Aorta (tissue), 5 donors: ENCODE results near the gene PALM. TPM values are rescaled to one million over a fixed set of nuclear protein-coding genes. Genes with fewer than 3 reads are reported as not detected.
"Not testable (repeated sequence)": the region's sequence is repeated elsewhere in the genome, so short reads cannot be mapped to it uniquely, and the experiment has no call there.

Experiments
- ATAC-seq: fragments of 200-7000 bp; cut with Tn5 transposase; one replicate; pipeline ENCODE4 v1.9.1; 2022; ENCODE audit warnings: moderate library complexity; ENCODE audit not compliant: low FRiP score
- DNase-seq, 2 donors: peaks; one replicate each; pipeline ENCODE4 v3.0.0-alpha.2; 2020
- H3K27ac ChIP-seq, 2 donors: one replicate each; pipeline ENCODE4 v1.5.1; 2013; ENCODE audit warnings: low read length in 2 of 2, mild to moderate bottlenecking in 2 of 2, moderate library complexity in 2 of 2, control low read depth in 1 of 2, inconsistent platforms in 1 of 2, low read depth in 1 of 2
- H3K27me3 ChIP-seq, 2 donors: one replicate each; pipeline ENCODE4 v1.6.1; 2013; ENCODE audit warnings: control low read depth in 1 of 2, low read length in 1 of 2, mild to moderate bottlenecking in 1 of 2, moderate library complexity in 1 of 2; ENCODE audit not compliant: insufficient read depth in 2 of 2, control insufficient read depth in 1 of 2
- H3K36me3 ChIP-seq, 2 donors: one replicate each; pipeline ENCODE4 v1.6.1; 2013; ENCODE audit warnings: control low read depth in 1 of 2, low read length in 1 of 2, mild to moderate bottlenecking in 1 of 2; ENCODE audit not compliant: insufficient read depth in 2 of 2, control insufficient read depth in 1 of 2
- H3K4me1 ChIP-seq, 2 donors: one replicate each; pipeline ENCODE4 v1.6.1; 2013; ENCODE audit warnings: low read length in 2 of 2, control low read depth in 1 of 2, mild to moderate bottlenecking in 1 of 2, moderate library complexity in 1 of 2; ENCODE audit not compliant: insufficient read depth in 2 of 2, control insufficient read depth in 1 of 2
- H3K4me3 ChIP-seq, 2 donors: one replicate each; pipeline ENCODE4 v1.5.1; 2013; ENCODE audit warnings: low read length in 2 of 2, control low read depth in 1 of 2, mild to moderate bottlenecking in 1 of 2
- H3K9me3 ChIP-seq: one replicate; pipeline ENCODE4 v1.6.1; 2013; ENCODE audit warnings: mild to moderate bottlenecking, low read length; ENCODE audit not compliant: control insufficient read depth
- WGBS, 2 donors: extraction: QIAGEN DNeasy Blood & Tissue Kit; methylation state at CpG; one replicate each; pipeline ENCODE4 v1.1.7; 2013; 5-methylcytosine and 5-hydroxymethylcytosine counted together
- intact Hi-C, 2 donors: fragments of 100-400 bp; cut with DNase I; formaldehyde crosslinking; loops; one replicate each; pipeline versions ENCODE4 v1.14.2 to v1.15.0; 2022
- polyA plus RNA-seq, 2 donors: library from polyadenylated mRNA; stranded (reverse); fragments of 200-250 nt; gene quantifications; one replicate each; pipeline ENCODE4 v1.2.3, GENCODE V29; 2013
- total RNA-seq, 2 donors: library from RNA; stranded (reverse); fragmentation: NEBNext Ultra II Directional; extraction: Animal tissue kit (Norgen Biotek cat#: 25700); gene quantifications; one replicate each; pipeline ENCODE4 v1.2.1, GENCODE V29; 2021
- donor health status: healthy with polysubstance abuse.
- donor health status: Bipolar disorder and iron deficiency.
- donor health status: DM: no; HTN: no; CAD: no.
- donor health status: DM: no; HTN: no; CAD: no.
- donor health status: DM: yes; HTN: yes; CAD: no.

PALM gene
- total and polyA plus RNA-seq, 4 donors: 0.59 to 75.1 (median 15.0) TPM

DNA sequence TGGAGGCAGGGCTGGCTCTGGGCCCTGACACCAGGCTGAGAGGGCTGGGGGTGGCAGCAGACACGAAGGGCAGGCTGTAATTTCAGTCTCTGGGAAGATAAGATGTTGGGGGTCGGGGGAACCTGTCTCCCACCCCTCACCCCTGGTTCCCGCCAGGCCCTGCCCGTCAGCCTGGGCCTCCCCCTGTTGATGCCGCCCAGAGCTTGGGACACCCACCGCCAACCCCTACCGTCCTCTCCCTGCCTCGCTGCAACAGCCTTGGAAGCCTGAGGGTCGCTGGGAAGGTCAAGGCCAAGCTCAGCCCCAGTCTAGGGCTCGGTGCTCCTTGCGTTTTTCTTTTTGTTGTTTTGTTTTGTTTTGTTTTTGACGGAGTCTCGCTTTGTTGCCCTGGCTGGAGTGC, 14.5 kb downstream of the PALM start:
- no peak overlapping the region for H3K4me3 ChIP-seq
- H3K27ac ChIP-seq: no peak overlapping the region
- ATAC-seq (no peak), DNase-seq (peak in 1 of 2 donors; percentile 68)
- 88 to 90% methylated on average over 13 of the region's 13 CpGs for WGBS, 2 donors
- intact Hi-C loops: no loop called here
- no peaks in the 10 kb centered on the region for H3K27me3 ChIP-seq
- no peaks in the 10 kb centered on the region for H3K9me3 ChIP-seq
- H3K4me1 ChIP-seq: no peaks in the 10 kb centered on the region
- H3K36me3 ChIP-seq: no peaks in the 10 kb centered on the region

DNA sequence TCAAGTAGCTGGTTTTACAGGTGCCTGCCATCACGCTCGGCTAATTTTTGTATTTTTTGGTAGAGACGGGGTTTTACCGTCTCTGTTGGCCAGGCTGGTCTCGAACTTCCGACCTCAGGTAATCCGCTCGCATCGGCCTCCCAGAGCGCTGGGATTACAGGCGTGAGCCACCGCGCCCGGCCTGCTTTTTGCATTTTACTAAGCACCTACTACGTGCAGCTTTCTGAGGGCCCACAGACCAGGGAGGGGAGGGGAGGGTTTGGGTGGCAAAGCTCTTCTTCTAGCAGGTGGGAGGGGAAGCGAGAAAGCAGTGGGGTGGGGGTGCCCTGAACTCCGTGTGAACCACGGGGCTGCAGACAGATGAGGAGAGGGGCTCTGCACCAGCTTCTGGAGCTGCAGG, 15.0 kb downstream of the PALM start:
- Histone ChIP-seq H3K9me3 (no peaks in the 10 kb centered on the region), H3K36me3 (no peaks in the 10 kb centered on the region), H3K4me1 (no peaks in the 10 kb centered on the region), H3K27ac (no peak overlapping the region), H3K4me3 (no peak overlapping the region), H3K27me3 (no peaks in the 10 kb centered on the region)
- DNase-seq (peak in 1 of 2 donors; percentile 70), ATAC-seq (no peak)
- 91 to 93% methylated on average over 18 of the region's 18 CpGs for WGBS, 2 donors
- intact Hi-C loops: no loop called here

DNA sequence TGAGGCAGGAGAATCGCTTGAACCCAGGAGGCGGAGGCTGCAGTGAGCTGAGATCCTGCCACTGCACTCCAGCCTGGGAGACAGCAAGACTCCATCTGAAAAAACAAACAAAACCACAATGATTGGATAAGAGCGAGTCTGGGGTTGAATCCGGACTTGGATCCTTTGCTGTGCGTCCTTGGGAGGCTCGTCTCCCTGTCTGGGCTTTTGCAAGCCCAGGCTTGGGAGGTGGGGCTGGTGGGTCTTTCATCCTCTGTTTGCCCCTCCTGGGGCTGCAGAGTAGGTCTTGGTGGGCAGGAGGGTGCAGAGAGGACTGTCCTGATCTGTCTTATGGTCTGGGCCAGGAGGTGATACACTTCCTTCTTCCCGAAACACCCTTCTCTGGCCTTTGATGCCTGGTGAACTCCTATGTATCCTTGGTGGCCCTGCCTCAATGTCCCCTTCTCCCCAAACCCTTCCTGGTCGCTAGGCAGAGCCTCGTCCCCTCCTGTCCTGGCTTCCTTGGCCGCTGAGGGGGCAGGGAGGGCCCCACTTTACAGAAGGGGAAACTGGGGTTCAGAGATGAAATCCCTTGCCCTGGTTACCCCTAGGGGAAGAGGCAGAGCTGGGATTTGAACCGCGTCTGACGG, 16.8 kb downstream of the PALM start:
- no peaks in the 10 kb centered on the region for H3K27me3 ChIP-seq
- no peaks in the 10 kb centered on the region for H3K36me3 ChIP-seq
- H3K27ac ChIP-seq: no peak overlapping the region
- no peaks in the 10 kb centered on the region for H3K4me1 ChIP-seq
- intact Hi-C loops: no loop called here
- no peaks in the 10 kb centered on the region for H3K9me3 ChIP-seq
- H3K4me3 ChIP-seq: no peak overlapping the region
- ATAC-seq: no peak
- DNase-seq: no peak
- 91 to 92% methylated on average over 13 of the region's 13 CpGs for WGBS, 2 donors

DNA sequence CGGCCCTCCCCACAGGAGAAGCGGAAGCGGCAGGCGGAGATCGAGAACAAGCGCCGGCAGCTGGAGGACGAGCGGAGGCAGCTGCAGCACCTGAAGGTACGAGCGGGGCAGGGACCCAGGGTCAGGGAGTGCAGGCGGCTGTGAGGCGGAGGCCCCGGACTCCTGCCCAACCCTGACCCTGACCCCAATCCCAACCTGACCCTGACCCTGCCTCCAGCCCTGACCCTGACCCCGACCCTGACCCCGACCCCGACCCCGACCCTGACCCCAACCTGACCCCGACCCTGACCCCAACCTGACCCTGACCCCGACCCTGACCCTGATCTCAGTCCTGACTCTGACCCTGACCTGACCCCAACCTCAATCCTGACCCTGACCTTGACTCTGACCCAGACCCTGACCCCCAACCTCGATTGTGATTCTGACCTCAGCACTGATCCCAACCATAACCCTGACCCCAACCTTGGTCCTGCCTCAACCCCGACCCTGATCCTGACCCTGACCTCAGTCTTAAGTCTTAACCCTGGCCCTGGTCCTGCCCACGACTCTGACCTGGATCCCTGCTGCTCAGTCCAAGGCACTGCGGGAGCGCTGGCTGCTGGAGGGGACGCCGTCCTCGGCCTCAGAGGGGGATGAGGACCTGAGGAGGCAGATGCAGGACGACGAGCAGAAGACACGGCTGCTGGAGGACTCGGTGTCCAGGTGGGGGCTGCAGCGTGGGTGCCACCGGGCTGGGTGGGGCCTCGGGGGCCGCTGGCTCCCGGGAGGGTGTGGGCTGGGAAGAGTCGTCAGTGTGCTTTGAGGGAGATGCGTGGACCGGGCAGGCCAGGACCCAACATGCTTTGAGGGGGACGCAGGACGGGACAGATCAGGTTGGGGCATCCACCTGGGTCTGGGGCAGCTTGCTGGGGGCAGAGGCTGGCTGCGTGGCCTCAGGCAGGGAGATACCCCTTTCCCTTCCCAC, 18.5 kb downstream of the PALM start:
- H3K4me1 ChIP-seq: no peaks in the 10 kb centered on the region
- no peaks in the 10 kb centered on the region for H3K27me3 ChIP-seq
- no peak for DNase-seq
- H3K9me3 ChIP-seq: no peaks in the 10 kb centered on the region
- WGBS, 2 donors: 83 to 86% methylated on average over 37 to 43 of the region's 43 CpGs
- no peaks in the 10 kb centered on the region for H3K36me3 ChIP-seq
- ATAC-seq: peak; percentile 8
- H3K4me3 ChIP-seq: no peak overlapping the region
- intact Hi-C loops: no loop called here
- H3K27ac ChIP-seq: no peak overlapping the region

DNA sequence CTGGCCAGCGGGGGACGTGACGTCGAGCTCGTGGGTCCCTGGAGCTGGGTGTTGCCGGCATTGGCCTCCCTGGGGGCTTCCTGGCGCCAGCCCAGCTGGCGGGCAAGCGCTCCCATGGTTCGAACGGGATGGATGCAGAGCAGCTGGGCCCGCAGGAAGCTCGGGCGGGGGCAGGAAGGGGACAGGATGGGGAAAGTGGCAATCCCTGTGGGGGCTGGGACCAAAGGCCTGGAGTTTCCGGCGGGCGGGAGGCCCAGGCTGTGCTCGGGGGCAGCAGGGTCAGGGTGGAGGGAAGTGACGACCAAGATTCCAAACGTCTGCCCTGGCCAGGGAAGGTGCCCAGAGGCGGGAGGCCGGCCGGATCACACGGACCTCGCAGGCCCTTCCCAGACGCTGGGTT, 19.3 kb downstream of the PALM start:
- H3K4me3 ChIP-seq: no peak overlapping the region
- H3K27me3 ChIP-seq: no peaks in the 10 kb centered on the region
- H3K9me3 ChIP-seq: no peaks in the 10 kb centered on the region
- WGBS, 2 donors: 78 to 79% methylated on average over 26 of the region's 26 CpGs
- no peak for DNase-seq
- intact Hi-C loops: no loop called here
- peak; percentile 59 for ATAC-seq
- no peaks in the 10 kb centered on the region for H3K4me1 ChIP-seq
- no peaks in the 10 kb centered on the region for H3K36me3 ChIP-seq
- no peak overlapping the region for H3K27ac ChIP-seq

DNA sequence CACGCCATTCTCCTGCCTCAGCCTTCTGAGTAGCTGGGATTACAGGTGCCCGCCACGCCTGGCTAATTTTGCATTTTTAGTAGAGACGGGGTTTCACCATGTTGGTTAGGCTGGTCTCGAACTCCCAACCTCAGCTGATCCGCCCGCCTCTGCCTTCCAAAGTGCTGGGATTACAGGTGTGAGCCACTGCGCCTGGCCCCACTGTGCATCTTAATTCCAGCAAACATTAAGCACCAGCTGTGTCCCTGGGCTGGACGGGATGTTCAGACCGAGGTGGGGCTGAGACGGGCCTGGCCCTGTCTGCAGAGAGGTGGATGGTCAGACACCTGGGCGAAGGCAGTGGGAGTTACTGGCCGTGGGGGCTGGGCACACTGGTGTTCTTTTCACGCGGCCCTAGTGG, 20.8 kb downstream of the PALM start:
- ATAC-seq, H3K4me3 ChIP-seq, intact Hi-C loops, DNase-seq, H3K27me3 ChIP-seq, H3K27ac ChIP-seq, H3K36me3 ChIP-seq, H3K9me3 ChIP-seq, H3K4me1 ChIP-seq: not testable (repeated sequence)
- 86 to 91% methylated on average over 13 to 15 of the region's 15 CpGs for WGBS, 2 donors

DNA sequence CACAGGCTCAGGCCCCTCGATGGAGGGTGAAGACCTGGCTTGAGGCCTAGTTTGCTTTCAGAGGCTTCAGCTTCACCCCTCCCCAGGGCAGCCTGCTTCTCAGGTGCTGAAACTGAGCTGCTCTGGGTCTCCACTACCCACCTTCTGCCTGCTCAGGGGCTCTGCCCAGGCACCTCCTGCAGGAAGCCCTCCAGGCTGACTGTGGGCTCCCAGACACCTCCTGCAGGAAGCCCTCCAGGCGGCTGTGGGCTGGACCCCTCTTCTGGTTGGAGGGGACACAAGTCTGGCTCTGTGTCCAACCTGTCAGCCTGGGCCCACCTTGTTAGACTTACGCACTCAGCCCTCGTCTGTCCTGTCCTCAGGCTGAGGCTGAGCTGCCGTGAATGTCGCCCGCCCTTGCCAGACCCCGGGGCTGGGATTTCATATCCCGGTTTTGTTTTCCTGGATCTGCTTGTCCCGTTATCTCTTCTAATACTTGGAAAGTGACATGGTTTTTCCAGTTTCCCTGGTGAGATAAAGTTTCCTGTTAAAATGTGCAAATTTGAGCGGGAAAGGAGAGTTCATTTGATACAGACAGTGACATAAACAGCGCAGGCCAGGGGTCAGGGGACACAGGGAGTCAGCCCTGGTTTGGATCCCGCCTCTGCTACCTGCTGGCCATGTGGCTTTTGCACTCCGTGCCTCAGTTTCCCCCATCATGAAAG, 21.4 kb downstream of the PALM start:
- ATAC-seq (no peak), DNase-seq (no peak)
- H3K9me3 ChIP-seq: no peaks in the 10 kb centered on the region
- H3K4me1 ChIP-seq: no peaks in the 10 kb centered on the region
- intact Hi-C loops: no loop called here
- no peak overlapping the region for H3K4me3 ChIP-seq
- H3K36me3 ChIP-seq: no peaks in the 10 kb centered on the region
- 55 to 72% methylated on average over 14 of the region's 14 CpGs for WGBS, 2 donors
- H3K27ac ChIP-seq: no peak overlapping the region
- H3K27me3 ChIP-seq: no peaks in the 10 kb centered on the region

DNA sequence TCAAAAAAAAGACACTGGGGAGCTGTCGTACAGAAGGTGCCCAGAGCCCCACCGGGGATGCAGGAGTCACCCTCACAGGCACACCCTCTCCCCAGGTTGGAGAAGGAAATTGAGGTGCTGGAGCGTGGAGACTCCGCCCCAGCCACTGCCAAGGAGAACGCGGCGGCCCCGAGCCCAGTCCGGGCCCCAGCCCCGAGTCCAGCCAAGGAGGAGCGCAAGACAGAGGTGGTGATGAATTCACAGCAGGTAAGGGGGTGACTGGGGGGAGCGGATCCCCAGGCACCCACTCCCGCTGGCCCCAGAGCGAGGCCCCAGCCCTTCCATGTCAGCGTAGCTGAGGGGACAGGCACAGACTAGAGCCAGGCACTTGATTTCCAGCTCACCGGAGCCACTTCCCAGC, 22.3 kb downstream of the PALM start:
- no peak for ATAC-seq
- DNase-seq: no peak
- H3K36me3 ChIP-seq: no peaks in the 10 kb centered on the region

More for the DNA sequence above, 22.3 kb downstream of the PALM start:
- H3K4me1 ChIP-seq: no peaks in the 10 kb centered on the region
- no peak overlapping the region for H3K4me3 ChIP-seq
- H3K27me3 ChIP-seq: no peaks in the 10 kb centered on the region
- H3K9me3 ChIP-seq: no peaks in the 10 kb centered on the region
- 89 to 95% methylated on average over 15 to 16 of the region's 16 CpGs for WGBS, 2 donors
- no peak overlapping the region for H3K27ac ChIP-seq
- intact Hi-C loops: no loop called here
